ENCODE results near the gene FILIP1. TPM values are rescaled to one million over a fixed set of nuclear protein-coding genes. Genes with fewer than 3 reads are reported as not detected.

FILIP1 gene, protein sequence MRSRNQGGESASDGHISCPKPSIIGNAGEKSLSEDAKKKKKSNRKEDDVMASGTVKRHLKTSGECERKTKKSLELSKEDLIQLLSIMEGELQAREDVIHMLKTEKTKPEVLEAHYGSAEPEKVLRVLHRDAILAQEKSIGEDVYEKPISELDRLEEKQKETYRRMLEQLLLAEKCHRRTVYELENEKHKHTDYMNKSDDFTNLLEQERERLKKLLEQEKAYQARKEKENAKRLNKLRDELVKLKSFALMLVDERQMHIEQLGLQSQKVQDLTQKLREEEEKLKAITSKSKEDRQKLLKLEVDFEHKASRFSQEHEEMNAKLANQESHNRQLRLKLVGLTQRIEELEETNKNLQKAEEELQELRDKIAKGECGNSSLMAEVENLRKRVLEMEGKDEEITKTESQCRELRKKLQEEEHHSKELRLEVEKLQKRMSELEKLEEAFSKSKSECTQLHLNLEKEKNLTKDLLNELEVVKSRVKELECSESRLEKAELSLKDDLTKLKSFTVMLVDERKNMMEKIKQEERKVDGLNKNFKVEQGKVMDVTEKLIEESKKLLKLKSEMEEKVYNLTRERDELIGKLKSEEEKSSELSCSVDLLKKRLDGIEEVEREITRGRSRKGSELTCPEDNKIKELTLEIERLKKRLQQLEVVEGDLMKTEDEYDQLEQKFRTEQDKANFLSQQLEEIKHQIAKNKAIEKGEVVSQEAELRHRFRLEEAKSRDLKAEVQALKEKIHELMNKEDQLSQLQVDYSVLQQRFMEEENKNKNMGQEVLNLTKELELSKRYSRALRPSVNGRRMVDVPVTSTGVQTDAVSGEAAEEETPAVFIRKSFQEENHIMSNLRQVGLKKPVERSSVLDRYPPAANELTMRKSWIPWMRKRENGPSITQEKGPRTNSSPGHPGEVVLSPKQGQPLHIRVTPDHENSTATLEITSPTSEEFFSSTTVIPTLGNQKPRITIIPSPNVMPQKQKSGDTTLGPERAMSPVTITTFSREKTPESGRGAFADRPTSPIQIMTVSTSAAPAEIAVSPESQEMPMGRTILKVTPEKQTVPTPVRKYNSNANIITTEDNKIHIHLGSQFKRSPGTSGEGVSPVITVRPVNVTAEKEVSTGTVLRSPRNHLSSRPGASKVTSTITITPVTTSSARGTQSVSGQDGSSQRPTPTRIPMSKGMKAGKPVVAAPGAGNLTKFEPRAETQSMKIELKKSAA (N-terminal part only)
- 0.17 to 0.48 TPM (median 0.28 TPM) in 5 replicates for total RNA-seq (2022; extraction: Qiagen RNA extraction)

DNA sequence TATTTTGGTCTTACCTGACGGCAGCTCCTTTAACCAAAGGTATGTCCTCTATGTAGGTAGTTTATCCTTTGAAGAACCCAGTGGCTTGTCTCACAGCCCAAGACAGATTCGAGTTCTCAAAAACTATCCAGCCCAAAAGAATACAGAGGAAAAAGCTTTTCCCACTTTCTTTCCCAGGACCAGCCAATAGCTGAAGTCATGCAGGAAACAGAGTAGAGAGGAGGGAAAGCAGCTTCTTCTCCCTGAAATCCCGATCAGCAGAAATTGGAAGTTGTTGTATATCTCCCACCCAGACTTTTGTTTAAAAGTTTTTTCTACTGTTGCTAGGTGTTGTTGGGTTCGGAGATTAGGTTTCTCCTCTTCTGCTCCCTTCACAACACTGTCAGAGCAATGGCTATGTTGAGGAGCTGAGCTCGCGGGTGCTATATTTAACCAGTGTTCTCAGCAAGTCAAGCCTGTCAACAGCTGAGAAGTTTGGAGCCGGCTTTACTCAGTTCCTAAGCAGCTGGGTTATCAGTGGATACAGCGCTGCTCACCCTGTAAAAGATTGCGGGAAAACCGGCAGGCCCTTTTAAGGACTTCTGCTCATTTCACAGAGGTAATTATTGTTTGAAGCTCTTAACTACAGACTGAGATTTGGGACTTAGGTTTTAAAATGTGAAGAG lies at the start of gene FILIP1:
Gene FILIP1, minus strand, starts transcription at position 401 of the 665 bp plus-strand sequence. CDS start 78,828 bp downstream, outside the sequence.

DNA sequence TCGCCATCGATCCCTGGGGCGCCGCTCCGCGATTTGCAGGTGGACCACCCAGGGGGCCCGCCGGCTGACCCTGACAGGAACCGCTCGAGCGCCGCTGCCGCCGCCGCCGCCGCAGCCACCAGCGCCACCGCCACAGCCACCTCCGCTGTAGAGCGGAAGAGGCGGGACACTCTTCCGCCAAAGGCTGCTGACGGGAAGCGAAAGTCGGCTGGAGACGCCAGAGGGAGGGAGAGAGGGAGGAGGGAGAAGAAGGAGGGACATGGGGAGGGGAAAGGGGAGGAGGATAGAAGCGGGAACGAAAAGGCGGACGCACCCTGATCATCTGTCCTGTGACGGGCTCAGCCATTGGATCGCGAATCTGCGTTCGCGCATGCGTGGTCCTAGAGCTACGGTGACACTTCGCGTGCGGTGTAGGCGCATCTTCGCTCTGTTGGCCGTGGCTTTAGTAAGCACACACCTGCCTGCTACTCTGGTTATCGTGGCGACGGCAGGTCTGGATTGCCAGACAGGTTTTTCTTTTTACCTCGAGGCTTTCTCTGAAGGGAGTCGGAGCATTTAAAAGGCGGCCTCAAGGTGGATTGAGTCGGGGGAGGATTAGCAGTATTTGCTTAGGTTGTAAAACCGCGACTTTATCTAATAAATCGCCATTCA lies 208.8 kb downstream of the FILIP1 start, which contains the start of gene TMEM30A:
Gene TMEM30A, minus strand, starts transcription at position 161 of the 651 bp plus-strand sequence. Its CDS starts 154 bp downstream, at position 7.

DNA sequence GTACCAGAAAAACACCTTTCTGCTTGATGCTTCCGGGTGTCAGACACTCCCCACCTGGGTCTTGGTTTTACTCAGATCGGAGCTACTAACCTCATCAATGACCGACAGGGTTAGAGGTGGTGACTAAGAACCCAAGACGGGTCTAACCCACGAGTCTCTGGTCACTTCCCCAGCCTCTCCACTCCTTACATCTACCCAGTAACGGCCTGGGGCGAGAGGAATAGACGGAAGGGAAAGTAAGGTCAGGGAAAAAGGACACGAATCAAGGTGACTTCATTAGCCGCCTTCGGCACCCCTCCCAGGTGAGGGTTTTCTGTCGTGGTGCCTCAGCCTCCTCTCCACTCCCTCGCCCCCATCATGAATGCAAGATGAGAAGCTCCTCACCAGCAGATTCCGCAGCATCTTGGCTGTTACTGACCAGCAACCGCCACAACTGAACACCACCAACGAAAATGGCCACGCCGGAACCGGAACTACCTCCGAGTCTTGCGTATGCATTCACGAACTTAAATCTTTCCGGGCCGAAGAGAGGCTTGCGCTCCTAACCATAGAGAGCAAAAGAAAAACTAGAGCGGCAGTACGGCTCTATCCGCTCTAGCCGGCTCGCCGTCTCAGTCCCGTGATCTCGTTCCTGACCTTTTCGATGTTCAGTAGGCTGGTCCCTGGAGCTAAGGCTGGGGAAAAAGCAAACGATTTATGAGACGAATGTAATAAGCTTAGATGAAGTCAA lies 250.1 kb downstream of the FILIP1 start, which contains the start of gene COX7A2:
Gene COX7A2, minus strand, starts transcription at position 469 of the 730 bp plus-strand sequence. Its CDS starts 67 bp downstream, at position 402.

Other genes starting within 250 kb of the FILIP1 start
- gene COX7A2, start 250.0 kb downstream of the FILIP1 start, total RNA-seq (2022; extraction: Qiagen RNA extraction): 250 to 306 TPM (median 267 TPM) in 5 replicates
- 28.7 to 40.0 TPM (median 38.3 TPM) in 5 replicates for gene TMEM30A, start 209.0 kb downstream of the FILIP1 start, total RNA-seq (2022; extraction: Qiagen RNA extraction)
- 24.6 to 37.1 TPM (median 28.7 TPM) in 5 replicates for gene SENP6, start 108.1 kb upstream of the FILIP1 start, total RNA-seq (2022; extraction: Qiagen RNA extraction)